ENCODE results near the gene SLC9A1.

DNA sequence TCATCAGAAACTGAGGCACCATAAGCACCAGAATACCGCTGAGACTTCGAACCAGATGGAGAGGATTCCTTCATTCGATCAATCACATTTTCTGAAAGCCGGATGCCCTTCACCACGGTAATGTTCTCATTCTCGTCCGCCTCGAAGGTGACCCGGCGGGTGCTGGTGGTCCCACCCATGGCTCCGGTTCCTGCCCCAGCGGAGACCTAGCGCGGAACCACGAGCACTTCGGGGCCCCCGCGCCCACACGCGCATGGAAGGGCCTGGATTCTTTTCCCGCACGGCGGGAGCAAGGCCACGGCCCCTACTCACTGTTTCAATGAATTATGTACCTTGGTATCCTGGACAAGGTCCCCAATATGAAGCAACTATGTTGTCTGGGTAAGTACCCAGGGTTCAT, 46.4 kb upstream of the SLC9A1 start:
- TF ChIP-seq, protein P1, sequence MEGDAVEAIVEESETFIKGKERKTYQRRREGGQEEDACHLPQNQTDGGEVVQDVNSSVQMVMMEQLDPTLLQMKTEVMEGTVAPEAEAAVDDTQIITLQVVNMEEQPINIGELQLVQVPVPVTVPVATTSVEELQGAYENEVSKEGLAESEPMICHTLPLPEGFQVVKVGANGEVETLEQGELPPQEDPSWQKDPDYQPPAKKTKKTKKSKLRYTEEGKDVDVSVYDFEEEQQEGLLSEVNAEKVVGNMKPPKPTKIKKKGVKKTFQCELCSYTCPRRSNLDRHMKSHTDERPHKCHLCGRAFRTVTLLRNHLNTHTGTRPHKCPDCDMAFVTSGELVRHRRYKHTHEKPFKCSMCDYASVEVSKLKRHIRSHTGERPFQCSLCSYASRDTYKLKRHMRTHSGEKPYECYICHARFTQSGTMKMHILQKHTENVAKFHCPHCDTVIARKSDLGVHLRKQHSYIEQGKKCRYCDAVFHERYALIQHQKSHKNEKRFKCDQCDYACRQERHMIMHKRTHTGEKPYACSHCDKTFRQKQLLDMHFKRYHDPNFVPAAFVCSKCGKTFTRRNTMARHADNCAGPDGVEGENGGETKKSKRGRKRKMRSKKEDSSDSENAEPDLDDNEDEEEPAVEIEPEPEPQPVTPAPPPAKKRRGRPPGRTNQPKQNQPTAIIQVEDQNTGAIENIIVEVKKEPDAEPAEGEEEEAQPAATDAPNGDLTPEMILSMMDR (IDR thresholded peaks at IDR 0.05) = no peak
- no peak for TF ChIP-seq EZH2phosphoT487 (IDR thresholded peaks at IDR 0.05)

Measured in neural progenitor cell (in vitro differentiated cells).